Inferior parietal cortex (tissue), 1 donor: ENCODE results near the gene ZNF18.

Experiments used
- DNase-seq: peaks from one replicate; pipeline ENCODE4 v3.0.0-alpha.2; 2016; ENCODE audit errors: extremely low spot score

The ZNF18 gene, protein sequence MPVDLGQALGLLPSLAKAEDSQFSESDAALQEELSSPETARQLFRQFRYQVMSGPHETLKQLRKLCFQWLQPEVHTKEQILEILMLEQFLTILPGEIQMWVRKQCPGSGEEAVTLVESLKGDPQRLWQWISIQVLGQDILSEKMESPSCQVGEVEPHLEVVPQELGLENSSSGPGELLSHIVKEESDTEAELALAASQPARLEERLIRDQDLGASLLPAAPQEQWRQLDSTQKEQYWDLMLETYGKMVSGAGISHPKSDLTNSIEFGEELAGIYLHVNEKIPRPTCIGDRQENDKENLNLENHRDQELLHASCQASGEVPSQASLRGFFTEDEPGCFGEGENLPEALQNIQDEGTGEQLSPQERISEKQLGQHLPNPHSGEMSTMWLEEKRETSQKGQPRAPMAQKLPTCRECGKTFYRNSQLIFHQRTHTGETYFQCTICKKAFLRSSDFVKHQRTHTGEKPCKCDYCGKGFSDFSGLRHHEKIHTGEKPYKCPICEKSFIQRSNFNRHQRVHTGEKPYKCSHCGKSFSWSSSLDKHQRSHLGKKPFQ

DNA sequence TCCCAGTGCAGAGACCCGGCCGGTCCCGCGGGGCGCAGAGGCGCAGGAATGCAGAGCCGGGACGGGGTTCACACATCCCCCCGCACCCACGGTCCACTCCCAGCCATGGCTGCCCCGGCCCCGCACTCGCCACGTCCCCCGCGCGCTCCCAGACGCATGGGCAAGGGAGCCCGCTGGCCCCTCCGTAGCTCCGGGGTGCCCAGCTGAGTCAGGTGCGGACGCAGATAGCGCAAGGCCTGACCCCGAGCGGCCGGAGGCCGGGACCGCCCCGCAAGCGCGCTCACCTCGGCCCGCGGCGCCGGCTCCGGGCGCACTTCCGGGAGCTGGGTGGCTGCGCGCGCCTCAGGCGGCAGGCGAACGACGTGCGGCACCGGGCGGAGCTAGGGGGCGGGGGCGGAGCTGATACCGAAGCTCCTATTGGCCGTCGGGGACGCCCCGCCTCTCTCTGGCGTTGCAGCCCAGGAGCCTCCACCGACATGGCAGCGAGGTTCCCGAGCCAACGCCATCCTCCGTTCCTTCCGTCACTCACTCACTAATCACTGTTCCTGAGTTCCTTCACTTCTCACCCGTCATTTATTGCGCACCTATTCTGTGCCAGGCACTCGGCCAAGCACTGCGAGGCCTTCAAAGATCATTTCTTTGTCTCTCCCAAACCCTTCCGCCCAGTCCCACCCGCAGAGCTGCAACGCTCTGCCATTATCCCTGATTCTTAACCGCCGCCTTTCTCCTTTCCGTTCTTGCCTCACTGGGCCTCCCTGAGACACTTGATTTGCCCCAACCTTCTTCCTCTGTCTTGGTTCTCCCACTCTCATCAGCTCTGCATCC, at the start of gene ZNF18:
ZNF18 (minus strand) TSS at position 329 of the 825 bp plus-strand sequence. CDS start 4,646 bp downstream, outside the sequence.
- peak; percentile 87 for DNase-seq

GRCh38 chr17:12046786-12047185, 49.5 kb upstream of the ZNF18 start:
- no peak for DNase-seq

DNA sequence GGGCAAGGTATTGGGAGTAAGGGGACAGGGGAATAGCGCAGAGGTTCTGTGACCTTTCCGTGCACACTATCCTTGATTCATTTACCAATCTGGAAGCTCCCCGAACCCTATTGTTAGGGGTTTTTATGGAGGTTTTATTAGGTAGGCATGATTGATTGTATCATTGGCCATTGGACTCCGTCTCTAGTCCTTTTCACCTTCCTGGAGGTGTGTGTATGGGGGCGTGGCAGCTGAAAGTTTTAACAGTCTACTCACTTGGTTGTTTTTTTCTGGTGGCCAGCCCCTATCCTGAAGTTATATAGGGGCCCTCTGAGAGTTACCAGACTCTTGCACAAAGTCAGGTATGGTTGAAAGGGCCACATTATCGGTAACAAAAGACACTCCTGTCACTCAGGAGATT, 46.4 kb upstream of the ZNF18 start:
- no peak for DNase-seq

DNA sequence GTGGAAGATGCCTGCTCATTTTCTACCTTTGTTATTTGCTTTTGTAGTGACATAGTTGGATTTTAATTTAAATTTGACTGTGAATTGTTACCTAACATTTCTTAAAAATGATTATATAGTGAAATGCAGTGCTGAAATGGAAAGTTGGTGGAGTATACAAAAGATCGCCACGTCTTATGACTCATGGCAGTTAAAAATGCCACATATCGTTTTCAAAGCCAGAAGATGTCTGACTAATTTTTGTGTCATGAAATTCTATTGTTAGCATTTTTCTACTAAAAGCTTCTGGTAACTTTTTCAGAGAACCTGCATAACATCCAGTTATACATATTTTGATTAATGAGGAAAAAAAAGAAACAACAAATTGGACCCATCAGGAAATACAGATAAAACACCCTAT, 44.0 kb upstream of the ZNF18 start:
- DNase-seq, result no peak

DNA sequence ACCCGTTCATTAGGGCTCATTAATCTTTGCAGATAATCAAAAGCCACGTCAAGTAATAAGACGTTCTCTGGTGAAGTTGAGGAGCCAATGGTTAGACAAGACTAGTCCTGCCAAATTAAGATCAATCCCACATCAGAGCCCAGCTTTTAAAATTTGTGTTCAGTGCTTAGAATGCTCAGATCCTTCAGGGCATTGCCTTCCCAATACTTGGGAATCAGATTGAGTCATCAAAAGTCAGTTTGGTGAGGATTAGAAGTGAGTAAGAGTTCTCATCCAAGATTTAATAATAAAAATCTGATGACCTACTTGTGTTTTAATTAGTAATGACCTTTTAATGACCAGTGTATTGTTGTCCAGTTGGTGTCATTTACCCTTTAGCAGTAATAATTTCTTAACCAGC, 43.2 kb upstream of the ZNF18 start:
- no peak for DNase-seq

DNA sequence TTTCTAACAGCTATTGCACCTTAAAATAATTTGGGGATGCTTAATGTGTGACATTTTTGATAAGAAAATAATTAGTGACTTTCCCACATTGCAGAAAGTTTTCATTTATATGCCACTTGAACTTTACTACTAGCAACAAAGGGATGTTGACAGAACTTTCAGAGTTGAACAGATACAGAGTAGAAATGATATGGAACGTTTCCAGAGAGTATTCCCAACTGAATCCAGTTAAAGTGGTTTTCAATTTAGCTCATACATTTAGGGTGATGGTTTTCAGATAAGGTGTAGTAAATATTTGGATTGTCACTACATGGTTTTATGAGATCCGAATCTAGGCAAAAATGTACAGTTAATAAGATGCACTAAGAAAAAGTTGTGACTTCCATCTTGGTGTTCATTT, 40.7 kb upstream of the ZNF18 start:
- DNase-seq, result no peak

DNA sequence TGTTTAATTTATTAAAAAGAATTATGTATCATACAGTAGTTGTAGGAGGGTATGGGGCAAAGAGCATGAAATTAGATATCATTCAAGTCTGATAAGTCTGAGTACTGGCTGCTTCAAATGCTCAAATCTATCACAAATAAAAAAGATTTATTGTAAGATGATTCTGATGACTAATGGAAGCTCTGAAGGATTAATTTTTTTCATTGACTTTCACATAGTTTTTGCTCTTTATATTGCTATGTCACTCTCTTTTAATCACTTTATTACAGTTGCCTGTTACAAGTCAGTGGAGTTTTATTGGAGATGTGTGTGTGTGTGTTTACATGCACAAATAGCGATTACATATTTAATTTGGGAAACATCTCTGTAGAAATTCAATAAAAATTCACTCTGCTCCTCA, 38.4 kb upstream of the ZNF18 start:
- DNase-seq, result no peak

DNA sequence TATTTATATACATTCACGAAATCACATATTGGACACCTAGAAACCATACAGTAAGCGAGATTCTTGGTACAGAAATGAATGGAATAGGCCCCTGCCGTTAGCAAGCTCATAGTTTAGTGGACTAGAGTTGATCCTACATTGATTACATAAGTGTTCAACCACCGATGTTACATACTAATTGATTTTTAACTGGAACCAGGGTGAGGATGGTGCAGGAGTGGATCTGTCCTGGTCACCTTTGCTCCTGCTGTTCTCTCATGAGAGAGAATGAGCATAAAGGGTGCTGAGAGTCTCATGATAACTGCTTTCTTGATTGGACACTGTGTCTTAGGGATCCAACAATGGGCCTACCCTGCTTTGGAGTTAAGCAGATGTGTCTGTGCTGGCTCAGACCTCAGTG, 37.3 kb upstream of the ZNF18 start:
- no peak for DNase-seq

- no peak for DNase-seq
These were observed 31.3 kb upstream of the ZNF18 start for GRCh38 chr17:12028611-12029010.

GRCh38 chr17:12027658-12028057, 30.4 kb upstream of the ZNF18 start:
- DNase-seq, result no peak

DNA sequence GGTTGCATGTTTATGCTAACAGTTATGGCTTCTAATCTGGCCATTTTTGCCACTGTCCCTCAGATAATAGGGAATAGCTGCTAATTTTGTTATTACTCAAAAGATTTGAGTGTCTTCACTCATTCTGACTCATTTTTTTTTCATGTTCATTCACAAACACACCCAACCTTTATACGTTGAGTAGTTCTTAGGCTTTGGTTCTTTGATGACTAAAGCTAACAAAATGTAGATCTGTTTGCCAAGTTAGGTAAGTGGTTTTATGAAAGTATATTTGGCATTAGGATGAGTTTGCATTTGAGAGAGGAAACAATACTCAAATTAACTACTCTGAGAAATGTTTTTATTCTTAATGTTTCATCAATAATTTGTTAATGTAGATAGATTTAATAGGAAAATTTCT, 27.1 kb upstream of the ZNF18 start:
- DNase-seq, result no peak

DNA sequence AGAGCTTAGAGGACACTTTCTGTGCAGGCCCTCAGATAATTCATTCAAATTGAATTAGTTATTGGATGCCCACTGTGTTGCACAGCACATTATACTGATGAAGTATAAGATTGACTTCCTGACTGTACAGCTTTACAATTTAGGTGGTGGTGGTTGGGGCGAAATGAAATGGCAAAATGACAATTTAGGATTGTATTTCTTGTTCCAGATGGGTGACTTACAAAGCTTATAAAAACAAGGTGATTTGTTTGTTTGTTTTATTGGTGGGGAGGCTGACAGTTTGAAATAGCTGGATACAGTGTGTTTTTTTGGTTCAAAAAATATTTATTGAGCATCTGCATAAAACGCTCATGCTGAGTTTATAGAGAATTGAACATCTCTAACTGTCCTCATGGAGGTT, 25.0 kb upstream of the ZNF18 start:
- no peak for DNase-seq

GRCh38 chr17:12021623-12022140, 24.4 kb upstream of the ZNF18 start:
- DNase-seq, result no peak

GRCh38 chr17:12020642-12021622, 23.7 kb upstream of the ZNF18 start, which contains the start of gene MAP2K4:
Gene MAP2K4, plus strand, starts transcription at chr17:12020877. Its CDS starts 10 bp downstream, at chr17:12020887.
- peak; percentile 79 for DNase-seq

DNA sequence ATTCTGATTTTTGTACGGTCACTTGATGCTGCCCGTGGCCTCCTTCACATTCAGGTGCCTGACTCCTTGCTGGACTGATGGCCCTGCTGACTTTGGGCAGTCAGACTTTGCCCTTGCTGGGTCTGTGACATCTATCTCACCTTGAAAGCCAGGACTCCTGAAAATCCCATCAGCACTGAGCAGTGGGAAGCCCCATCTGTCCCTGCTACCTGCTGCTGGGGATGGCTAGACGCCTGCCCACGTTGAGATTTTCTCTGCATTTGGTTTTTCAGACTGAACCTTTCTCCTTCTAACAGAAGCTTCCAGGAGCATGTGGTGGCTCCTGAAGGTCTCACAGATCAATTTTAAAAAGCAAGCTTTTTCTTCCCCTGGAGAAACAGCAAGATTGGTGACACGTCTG, 10.2 kb upstream of the ZNF18 start:
- DNase-seq, result no peak

DNA sequence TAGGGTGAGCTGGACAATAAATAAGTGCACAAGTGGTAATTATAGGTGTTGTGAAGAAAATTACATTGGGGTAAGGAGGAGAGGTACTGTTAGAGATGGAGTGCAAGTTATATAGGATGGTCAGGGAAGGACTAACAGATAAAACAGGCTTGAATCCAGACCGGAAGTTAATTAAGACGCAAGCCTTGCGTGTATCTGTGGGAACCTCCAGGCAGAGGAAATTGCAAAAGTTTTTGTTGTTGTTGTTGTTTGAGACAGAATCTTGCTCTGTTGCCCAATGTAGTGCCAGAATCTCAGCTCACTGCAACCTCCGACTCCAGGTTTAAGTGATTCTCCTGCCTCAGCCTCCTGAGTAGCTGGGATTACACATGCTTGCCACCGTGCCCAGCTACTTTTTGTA, 2.4 kb upstream of the ZNF18 start:
- DNase-seq, result no peak

GRCh38 chr17:11997972-11998233, 628 bp upstream of the ZNF18 start:
- no peak for DNase-seq

DNA sequence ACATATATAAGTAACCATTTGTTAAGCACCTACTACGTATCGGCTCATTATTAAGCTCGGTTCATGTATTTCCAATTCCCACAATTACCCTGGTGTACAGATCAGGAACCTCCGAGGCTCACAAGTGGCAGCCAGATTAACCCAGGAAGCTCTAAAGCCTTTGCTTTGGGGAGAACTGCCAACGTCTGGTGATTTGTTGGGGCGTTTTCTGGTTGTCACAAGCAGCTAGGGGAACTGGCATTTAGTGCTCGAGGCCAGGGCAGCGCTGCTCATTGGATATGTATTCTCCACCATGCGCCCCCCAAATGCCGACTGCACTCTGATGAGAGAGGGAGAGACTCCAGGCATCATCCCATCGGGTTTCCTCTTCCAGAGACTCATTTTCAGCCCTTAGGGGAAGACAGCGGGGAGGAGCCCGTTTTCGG, 541 bp downstream of the ZNF18 start:
- peak; percentile 53 for DNase-seq

- no peak for DNase-seq
These were observed 5.8 kb downstream of the ZNF18 start for GRCh38 chr17:11991461-11991860.

DNA sequence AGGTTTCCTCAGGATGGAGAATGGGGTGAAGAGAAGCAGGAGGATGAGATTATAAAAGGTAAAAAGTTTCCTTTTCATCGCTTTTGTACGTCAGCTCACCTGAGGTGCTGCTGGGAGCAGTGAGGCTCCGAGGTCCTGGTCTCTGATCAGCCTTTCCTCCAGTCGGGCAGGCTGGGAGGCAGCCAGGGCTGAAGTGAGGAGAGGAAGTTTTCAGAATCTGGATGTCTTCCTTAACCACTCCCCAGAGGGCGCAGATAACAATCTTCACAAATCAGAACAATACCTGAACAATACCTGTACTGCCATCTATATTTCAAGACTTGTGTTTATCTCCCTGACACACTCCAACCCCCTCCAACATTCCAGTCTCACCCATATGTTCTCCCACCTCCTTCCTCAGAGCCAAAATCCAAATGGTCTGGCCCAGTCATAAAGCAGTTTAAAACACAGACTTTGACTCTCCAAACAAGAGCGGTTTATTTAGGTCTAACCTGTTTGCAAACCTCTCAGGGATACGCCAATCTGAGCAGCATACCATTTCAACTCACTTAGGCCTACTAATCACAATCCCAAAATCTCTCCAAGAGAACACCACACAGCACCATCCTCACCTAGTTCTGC, 6.8 kb downstream of the ZNF18 start:
- DNase-seq, result no peak

DNA sequence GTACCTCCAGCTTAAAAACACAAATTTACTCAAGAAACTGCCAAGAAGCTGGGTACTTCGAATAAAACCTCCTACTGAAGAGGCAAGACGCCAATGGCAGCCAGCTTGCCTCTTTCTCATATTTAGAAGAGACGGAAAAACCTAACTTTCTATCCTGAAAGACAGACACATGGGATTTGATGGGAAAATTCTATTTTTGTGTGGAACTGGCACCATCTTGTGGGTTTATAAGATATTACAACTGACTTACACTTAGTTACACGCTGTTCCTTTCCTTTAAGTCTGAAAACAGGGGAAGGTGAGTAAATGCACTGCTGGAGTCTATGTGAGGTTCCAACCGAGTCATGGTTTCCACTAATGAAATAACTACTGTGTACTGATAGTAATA, 10.3 kb downstream of the ZNF18 start:
- peak; percentile 78 for DNase-seq
